Natural killer cell (primary cell): Measurements from ENCODE around the gene RALGDS. TPM values are rescaled to one million over a fixed set of nuclear protein-coding genes. Genes with fewer than 3 reads are reported as not detected.

Experiments
- ATAC-seq, 3 donors: fragments of 150-1000 bp in 2 of 3; fragments of 200-7000 bp in 1 of 3; cut with Tn5 transposase; 1 replicate in 1 of 3; 2 replicates in 2 of 3; pipeline ENCODE4 v1.10.0; 2021; ENCODE audit warnings: mild to moderate bottlenecking in 2 of 3, moderate library complexity in 2 of 3
- DNase-seq, 2 donors: peaks; one replicate each; pipeline versions ENCODE4 v3.0.0 to v3.0.0-alpha.2; 2013 to 2021; ENCODE audit warnings: mixed read lengths in 1 of 2
- H3K27ac ChIP-seq: one replicate; pipeline ENCODE4 v1.5.1; 2013; ENCODE audit warnings: mild to moderate bottlenecking, low read length
- H3K27me3 ChIP-seq: one replicate; pipeline ENCODE4 v1.6.1; 2013; ENCODE audit warnings: low read length; ENCODE audit not compliant: control insufficient read depth, insufficient read depth
- H3K36me3 ChIP-seq: one replicate; pipeline ENCODE4 v1.6.1; 2013; ENCODE audit warnings: low read length; ENCODE audit not compliant: control insufficient read depth, insufficient read depth
- H3K4me1 ChIP-seq: one replicate; pipeline ENCODE4 v1.6.1; 2013; ENCODE audit warnings: low read length; ENCODE audit not compliant: control insufficient read depth, insufficient read depth
- H3K4me3 ChIP-seq: one replicate; pipeline ENCODE4 v1.5.1; 2013; ENCODE audit warnings: low read length
- H3K9me3 ChIP-seq: one replicate; pipeline ENCODE4 v1.6.1; 2013; ENCODE audit warnings: low read length; ENCODE audit not compliant: control insufficient read depth, insufficient read depth
- H3K27ac Mint-ChIP-seq, 2 donors: one replicate each; pipeline ENCODE4 v1.8.0; 2022; ENCODE audit warnings: mild to moderate bottlenecking in 2 of 2, mixed read lengths in 2 of 2, moderate library complexity in 1 of 2
- H3K27me3 Mint-ChIP-seq, 2 donors: one replicate each; pipeline ENCODE4 v1.8.0; 2022; ENCODE audit warnings: low read depth in 2 of 2, mixed read lengths in 2 of 2
- H3K36me3 Mint-ChIP-seq: one replicate; pipeline ENCODE4 v1.8.0; 2022; ENCODE audit warnings: mixed read lengths
- H3K4me1 Mint-ChIP-seq, 2 donors: one replicate each; pipeline ENCODE4 v1.8.0; 2022; ENCODE audit warnings: mixed read lengths in 2 of 2
- H3K4me3 Mint-ChIP-seq: one replicate; pipeline ENCODE4 v1.8.0; 2022; ENCODE audit warnings: mild to moderate bottlenecking, moderate library complexity, mixed read lengths
- H3K9me3 Mint-ChIP-seq, 2 donors: one replicate each; pipeline ENCODE4 v1.8.0; 2022; ENCODE audit warnings: mixed read lengths in 2 of 2
- WGBS: methylation state at CpG from one replicate; pipeline ENCODE4 v1.1.7; 2013; ENCODE audit warnings: missing lambda C conversion rate; ENCODE audit not compliant: insufficient coverage; 5-methylcytosine and 5-hydroxymethylcytosine counted together
- intact Hi-C: fragments of 100-400 bp; cut with micrococcal nuclease; formaldehyde crosslinking; loops from one replicate; pipeline ENCODE4 v1.14.2; 2022
- total RNA-seq, 4 donors: library from RNA; stranded (reverse); fragments of 120-200 nt in 1 of 4; gene quantifications; one replicate each; pipeline versions ENCODE4 v1.2.3 to v1.2.4, GENCODE V29; 2013 to 2022
- TF ChIP-seq, protein P1 (sequence below): fragments of 200-600 bp; IDR thresholded peaks from one replicate; pipeline ENCODE4 v1.8.0; 2022; ENCODE audit warnings: antibody characterized with exemption

The RALGDS gene
- total RNA-seq, 3 donors from 2014 or later (not counting 1 experiment from before 2014, with no cell fraction given): 206 to 250 (median 208) TPM

DNA sequence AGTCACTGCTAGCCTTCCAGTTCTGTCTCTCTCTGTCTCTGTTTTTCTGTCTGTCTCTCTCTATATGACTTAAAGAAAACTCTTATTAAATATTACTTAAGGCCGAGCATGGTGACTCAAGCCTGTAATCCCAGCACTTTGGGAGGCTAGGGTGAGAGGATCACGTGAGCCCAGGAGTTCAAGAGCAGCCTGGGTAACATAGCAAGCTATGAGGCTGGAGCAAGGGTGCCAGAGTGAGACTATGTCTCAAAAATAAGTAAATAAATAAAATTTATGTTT lies 44.4 kb upstream of the RALGDS start:
- TF ChIP-seq, protein P1, sequence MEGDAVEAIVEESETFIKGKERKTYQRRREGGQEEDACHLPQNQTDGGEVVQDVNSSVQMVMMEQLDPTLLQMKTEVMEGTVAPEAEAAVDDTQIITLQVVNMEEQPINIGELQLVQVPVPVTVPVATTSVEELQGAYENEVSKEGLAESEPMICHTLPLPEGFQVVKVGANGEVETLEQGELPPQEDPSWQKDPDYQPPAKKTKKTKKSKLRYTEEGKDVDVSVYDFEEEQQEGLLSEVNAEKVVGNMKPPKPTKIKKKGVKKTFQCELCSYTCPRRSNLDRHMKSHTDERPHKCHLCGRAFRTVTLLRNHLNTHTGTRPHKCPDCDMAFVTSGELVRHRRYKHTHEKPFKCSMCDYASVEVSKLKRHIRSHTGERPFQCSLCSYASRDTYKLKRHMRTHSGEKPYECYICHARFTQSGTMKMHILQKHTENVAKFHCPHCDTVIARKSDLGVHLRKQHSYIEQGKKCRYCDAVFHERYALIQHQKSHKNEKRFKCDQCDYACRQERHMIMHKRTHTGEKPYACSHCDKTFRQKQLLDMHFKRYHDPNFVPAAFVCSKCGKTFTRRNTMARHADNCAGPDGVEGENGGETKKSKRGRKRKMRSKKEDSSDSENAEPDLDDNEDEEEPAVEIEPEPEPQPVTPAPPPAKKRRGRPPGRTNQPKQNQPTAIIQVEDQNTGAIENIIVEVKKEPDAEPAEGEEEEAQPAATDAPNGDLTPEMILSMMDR: no peak
- Histone ChIP-seq H3K27me3 (peaks cover 3% of the 10 kb centered on the region), H3K4me1 (peaks cover 16% of the 10 kb centered on the region), H3K4me3 (no peak overlapping the region), H3K36me3 (no peaks in the 10 kb centered on the region), H3K9me3 (no peaks in the 10 kb centered on the region), H3K27ac (no peak overlapping the region)
- Mint-ChIP-seq H3K4me3 (no peak overlapping the region), H3K9me3 (no peaks in the 10 kb centered on the region), H3K4me1 (peaks cover 0 to 4% of the 10 kb centered on the region in 2 donors), H3K36me3 (no peaks in the 10 kb centered on the region), H3K27me3 (peaks cover 7 to 13% of the 10 kb centered on the region in 2 donors), H3K27ac (no peak overlapping the region)
- DNase-seq: no peak
- intact Hi-C loops: no loop called here
- WGBS: 88% methylated on average over 2 of the region's 2 CpGs
- ATAC-seq: no peak

DNA sequence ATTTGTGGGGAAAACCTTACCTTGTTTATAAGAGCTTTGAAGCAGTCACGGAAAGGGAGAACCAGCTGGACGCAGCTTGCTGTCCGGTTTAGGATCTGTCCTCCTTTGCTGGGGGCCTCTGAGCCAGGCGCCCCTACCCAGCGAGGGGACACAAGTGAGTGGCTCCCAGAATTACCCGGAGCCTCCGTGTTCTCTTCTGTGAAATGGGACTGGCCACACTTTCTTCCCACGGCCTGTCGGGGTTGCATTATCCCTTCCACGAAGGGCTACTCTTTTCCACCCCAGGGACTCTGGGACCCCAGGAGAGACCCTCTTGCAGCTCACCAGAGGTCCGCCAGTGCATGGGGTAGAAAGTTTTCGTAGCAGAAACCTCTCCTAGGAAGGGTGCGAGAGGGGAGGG lies 43.2 kb upstream of the RALGDS start:
- Histone ChIP-seq H3K27ac (no peak overlapping the region), H3K4me1 (peaks cover 16% of the 10 kb centered on the region), H3K4me3 (peak overlapping the region; percentile 29), H3K9me3 (no peaks in the 10 kb centered on the region), H3K36me3 (no peaks in the 10 kb centered on the region), H3K27me3 (peaks cover 3% of the 10 kb centered on the region)
- ATAC-seq: no peak
- no peak for DNase-seq
- H3K4me3 Mint-ChIP-seq: no peak overlapping the region
- peaks cover 7 to 17% of the 10 kb centered on the region in 2 donors for H3K27me3 Mint-ChIP-seq
- no peak overlapping the region for H3K27ac Mint-ChIP-seq
- intact Hi-C loops: no loop called here
- WGBS: 70% methylated on average over 13 of the region's 13 CpGs
- peaks cover 0 to 4% of the 10 kb centered on the region in 2 donors for H3K4me1 Mint-ChIP-seq
- H3K36me3 Mint-ChIP-seq: no peaks in the 10 kb centered on the region
- TF ChIP-seq, protein P1: no peak
- no peaks in the 10 kb centered on the region for H3K9me3 Mint-ChIP-seq

DNA sequence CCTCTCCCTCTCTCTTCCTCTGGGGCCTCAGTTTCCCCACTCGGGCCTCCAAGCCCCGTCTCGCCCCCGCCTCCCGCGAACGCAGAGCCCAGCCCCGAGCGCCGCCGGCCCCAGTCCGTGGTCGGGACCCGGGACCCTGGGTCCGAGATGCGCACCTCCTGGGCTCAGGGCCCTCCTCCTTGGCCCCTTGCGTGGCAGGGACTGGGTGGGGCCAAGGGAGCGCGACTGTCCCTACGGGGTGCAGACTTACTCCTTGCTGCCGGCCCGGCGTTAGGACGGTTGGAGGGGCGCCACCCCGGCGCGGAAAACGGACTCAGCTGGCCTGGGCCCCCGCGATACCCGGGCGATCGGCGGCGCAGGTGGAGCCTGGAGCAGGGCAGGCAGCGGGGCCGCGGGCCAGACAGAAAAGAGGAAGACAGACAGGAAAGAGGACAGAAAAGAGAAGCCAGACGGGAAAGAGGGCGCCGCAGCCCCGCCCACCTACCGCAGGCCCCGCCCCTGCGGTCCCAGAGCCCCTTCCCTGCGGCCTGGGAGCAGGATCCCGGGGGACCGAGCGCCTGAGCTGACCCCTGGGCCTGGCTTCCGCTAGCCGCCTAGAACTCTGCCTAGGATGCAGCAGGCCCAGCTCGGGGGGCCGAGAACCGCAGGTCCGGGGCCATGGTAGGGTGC lies 42.6 kb upstream of the RALGDS start, which contains the start of gene GBGT1:
TSS of gene GBGT1 (minus strand) at position 411 of the 669 bp plus-strand sequence. CDS start 1,502 bp downstream, outside the sequence.
- H3K27me3 ChIP-seq: peaks cover 3% of the 10 kb centered on the region
- intact Hi-C loops: no loop called here
- H3K4me3 ChIP-seq: peak within 1 kb of the TSS; percentile 29
- WGBS: 1% methylated on average over 56 of the region's 56 CpGs
- H3K4me1 ChIP-seq: peaks cover 16% of the 10 kb centered on the region
- H3K4me1 Mint-ChIP-seq: peaks cover 0 to 4% of the 10 kb centered on the region in 2 donors
- TF ChIP-seq, protein P1: no peak
- H3K4me3 Mint-ChIP-seq: peak within 1 kb of the TSS; percentile 79
- H3K9me3 ChIP-seq: no peaks in the 10 kb centered on the region
- no peaks in the 10 kb centered on the region for H3K36me3 ChIP-seq
- H3K9me3 Mint-ChIP-seq: no peaks in the 10 kb centered on the region
- H3K27ac Mint-ChIP-seq: peak within 1 kb of the TSS in 1 of 2 donors; percentile 59
- ATAC-seq (peak; percentile 49 to 68 (median 51)), DNase-seq (peak in 1 of 2 donors; percentile 56)
- peaks cover 7 to 17% of the 10 kb centered on the region in 2 donors for H3K27me3 Mint-ChIP-seq
- H3K36me3 Mint-ChIP-seq: no peaks in the 10 kb centered on the region
- H3K27ac ChIP-seq: no peak within 1 kb of the TSS
